Ishikawa (cell line): ENCODE results near the gene IGFL1.

Source experiments
- CEBPB ChIP-seq: IDR thresholded peaks from 2 replicates; pipeline ENCODE4 v1.6.1; 2012
- CREB1 ChIP-seq: IDR thresholded peaks from 2 replicates; pipeline ENCODE4 v1.6.1; 2012; ENCODE audit warnings: low read depth
- EGR1 ChIP-seq: IDR thresholded peaks from 2 replicates; pipeline ENCODE4 v1.6.1; 2012
- EP300 ChIP-seq: IDR thresholded peaks from 2 replicates; pipeline ENCODE4 v1.6.1; 2012; ENCODE audit warnings: borderline replicate concordance
- FOXM1 ChIP-seq: IDR thresholded peaks from 2 replicates; pipeline ENCODE4 v1.6.1; 2012; ENCODE audit warnings: low read depth, borderline replicate concordance
- NFIC ChIP-seq: IDR thresholded peaks from 2 replicates; pipeline ENCODE4 v1.6.1; 2012
- RAD21 ChIP-seq: IDR thresholded peaks from 2 replicates; pipeline ENCODE4 v1.6.1; 2012; ENCODE audit warnings: low read depth
- TAF1 ChIP-seq: IDR thresholded peaks from 2 replicates; pipeline ENCODE4 v1.6.1; 2012; ENCODE audit warnings: low read depth, mild to moderate bottlenecking
- TCF12 ChIP-seq: IDR thresholded peaks from 2 replicates; pipeline ENCODE4 v1.6.1; 2012; ENCODE audit warnings: low read depth
- TEAD4 ChIP-seq: IDR thresholded peaks from 2 replicates; pipeline ENCODE4 v1.6.1; 2012
- YY1 ChIP-seq: IDR thresholded peaks from 2 replicates; pipeline ENCODE4 v1.6.1; 2012; ENCODE audit warnings: low read depth
- ZBTB7A ChIP-seq: IDR thresholded peaks from 2 replicates; pipeline ENCODE4 v1.6.1; 2012; ENCODE audit warnings: low read depth
- TF ChIP-seq, protein P1 (sequence below): IDR thresholded peaks from 2 replicates; pipeline ENCODE4 v1.6.1; 2012; ENCODE audit warnings: low read depth, mild to moderate bottlenecking
- TF ChIP-seq, protein P2 (sequence below): IDR thresholded peaks from 2 replicates; pipeline ENCODE4 v1.6.1; 2012
- TF ChIP-seq, protein P3 (sequence below): IDR thresholded peaks from 2 replicates; pipeline ENCODE4 v1.6.1; 2012

IGFL1 gene

DNA sequence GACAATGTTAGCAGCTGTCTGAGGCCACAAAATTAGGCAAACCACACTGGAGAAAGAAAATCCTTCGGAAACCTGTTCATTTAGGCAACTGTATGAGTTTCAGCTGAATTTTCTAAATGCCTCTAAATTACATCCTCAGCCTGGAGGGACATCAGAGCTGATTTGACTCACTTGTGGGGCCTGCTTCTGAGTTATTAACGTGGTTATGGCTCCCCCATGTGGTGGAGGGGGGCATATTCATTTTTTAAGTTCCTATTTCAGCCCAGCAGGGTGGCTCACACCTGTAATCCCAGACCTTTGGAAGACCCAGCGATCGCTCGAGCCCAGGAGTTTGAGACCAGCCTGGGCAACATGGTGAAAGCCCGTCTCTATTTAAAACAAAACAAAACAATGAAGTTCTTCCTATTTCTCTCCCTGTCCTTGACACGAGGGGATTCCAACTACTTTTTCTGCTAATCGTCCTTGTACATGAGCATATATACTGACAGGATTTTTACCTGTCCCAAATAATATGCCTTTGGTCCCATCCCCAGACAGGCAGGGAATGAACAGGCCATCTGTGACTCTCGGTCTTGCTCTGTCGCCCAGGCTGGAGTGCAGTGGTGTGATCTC, 35.8 kb downstream of the IGFL1 start:
- TF ChIP-seq RAD21, result peak; percentile 97
- TF ChIP-seq CREB1, result no peak
- no peak for TF ChIP-seq YY1
- TF ChIP-seq, protein P1, sequence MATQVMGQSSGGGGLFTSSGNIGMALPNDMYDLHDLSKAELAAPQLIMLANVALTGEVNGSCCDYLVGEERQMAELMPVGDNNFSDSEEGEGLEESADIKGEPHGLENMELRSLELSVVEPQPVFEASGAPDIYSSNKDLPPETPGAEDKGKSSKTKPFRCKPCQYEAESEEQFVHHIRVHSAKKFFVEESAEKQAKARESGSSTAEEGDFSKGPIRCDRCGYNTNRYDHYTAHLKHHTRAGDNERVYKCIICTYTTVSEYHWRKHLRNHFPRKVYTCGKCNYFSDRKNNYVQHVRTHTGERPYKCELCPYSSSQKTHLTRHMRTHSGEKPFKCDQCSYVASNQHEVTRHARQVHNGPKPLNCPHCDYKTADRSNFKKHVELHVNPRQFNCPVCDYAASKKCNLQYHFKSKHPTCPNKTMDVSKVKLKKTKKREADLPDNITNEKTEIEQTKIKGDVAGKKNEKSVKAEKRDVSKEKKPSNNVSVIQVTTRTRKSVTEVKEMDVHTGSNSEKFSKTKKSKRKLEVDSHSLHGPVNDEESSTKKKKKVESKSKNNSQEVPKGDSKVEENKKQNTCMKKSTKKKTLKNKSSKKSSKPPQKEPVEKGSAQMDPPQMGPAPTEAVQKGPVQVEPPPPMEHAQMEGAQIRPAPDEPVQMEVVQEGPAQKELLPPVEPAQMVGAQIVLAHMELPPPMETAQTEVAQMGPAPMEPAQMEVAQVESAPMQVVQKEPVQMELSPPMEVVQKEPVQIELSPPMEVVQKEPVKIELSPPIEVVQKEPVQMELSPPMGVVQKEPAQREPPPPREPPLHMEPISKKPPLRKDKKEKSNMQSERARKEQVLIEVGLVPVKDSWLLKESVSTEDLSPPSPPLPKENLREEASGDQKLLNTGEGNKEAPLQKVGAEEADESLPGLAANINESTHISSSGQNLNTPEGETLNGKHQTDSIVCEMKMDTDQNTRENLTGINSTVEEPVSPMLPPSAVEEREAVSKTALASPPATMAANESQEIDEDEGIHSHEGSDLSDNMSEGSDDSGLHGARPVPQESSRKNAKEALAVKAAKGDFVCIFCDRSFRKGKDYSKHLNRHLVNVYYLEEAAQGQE, result no peak
- no peak for TF ChIP-seq TCF12

DNA sequence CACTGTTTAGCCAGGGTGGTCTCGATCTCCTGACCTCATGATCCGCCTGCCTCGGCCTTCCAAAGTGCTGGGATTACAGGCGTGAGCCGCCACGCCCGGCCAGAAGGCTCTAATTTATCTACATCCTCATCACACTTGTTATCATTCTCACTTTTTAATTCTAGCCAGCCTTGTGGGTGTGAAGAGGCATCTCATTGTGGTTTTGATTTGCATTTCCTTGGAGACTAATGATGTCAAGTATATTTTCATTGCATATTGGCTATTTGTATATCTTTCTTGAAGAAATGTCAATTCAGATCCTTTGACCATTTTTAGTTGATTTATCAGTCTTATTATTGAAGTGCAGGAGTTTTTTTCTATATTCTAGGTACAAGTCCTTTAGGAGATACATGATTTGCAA, 39.6 kb downstream of the IGFL1 start:
- no peak for TF ChIP-seq TCF12
- TF ChIP-seq CEBPB, result no peak

DNA sequence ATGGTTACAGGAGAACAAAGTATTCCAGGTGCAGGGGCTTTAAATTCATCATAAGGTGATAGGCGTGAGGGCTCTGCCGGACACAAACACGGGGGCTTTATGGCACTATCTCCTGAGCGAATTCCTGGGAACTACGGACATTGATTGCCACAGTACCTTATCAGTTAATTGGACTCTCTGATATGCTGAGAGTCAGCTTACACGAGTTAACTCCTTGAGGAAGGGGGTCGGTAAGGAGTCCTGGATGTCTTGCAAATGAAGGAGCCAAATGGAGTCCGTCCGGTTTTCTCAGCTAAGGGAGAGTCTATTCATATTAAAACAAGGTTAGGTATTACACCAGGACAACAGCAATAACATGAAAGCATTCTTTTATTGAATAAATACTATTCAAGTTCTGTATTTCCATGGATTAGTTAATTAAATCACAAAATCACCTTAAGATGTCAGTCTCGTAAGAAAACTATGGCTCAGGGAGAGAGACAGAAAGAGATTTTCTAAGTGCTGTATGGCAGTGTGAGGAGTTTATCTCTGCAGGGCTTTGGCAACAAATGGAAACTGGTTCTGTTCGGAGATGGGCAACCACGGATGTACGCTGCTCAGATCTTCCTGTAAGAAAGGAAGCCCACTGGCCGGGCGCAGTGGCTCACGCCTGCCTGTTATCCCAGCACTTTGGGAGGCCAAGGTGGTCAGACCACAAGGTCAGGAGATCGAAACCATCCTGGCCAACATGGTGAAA, 41.1 kb downstream of the IGFL1 start:
- TF ChIP-seq YY1 (no peak), TEAD4 (no peak), CREB1 (no peak), FOXM1 (no peak), NFIC (no peak), EP300 (no peak), TCF12 (no peak)
- TF ChIP-seq, protein P2, sequence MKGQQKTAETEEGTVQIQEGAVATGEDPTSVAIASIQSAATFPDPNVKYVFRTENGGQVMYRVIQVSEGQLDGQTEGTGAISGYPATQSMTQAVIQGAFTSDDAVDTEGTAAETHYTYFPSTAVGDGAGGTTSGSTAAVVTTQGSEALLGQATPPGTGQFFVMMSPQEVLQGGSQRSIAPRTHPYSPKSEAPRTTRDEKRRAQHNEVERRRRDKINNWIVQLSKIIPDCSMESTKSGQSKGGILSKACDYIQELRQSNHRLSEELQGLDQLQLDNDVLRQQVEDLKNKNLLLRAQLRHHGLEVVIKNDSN, result no peak
- TF ChIP-seq, protein P1, result no peak

DNA sequence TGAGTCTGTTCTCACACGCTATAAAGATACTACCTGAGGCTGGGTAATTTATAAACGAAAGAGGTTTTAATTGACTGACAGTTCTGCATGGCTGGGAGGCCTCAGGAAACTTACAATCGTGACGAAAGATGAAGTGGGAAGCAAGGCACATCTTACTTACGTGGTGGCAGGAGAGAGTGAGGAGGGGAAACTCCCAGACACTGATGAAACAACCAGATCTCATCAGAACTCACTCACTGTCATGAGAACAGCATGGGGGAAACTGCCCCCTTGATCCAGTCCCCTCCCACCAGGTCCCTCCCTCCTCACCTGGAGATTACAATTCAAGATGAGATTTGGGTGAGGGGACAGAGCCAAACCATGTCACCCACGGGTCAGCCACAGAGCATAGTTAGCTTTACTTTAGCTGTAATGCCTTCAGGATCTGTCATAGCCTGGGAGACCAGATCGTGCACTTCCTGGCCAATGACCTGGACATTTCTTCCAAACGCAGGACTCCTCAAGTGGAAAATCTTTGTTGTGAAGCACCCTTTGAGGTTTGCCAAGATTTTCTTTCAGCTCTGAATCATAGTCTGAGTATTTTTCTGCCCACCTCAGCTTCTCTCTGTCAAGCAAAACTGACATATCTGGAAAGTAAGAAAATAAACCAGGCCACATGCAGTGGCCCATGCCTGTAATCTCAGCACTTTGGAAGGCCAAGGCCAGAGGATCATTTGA, 42.1 kb downstream of the IGFL1 start:
- no peak for TF ChIP-seq CEBPB
- TF ChIP-seq FOXM1, result peak; percentile 89
- TF ChIP-seq, protein P3, sequence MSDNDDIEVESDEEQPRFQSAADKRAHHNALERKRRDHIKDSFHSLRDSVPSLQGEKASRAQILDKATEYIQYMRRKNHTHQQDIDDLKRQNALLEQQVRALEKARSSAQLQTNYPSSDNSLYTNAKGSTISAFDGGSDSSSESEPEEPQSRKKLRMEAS, result peak; percentile 73
- no peak for TF ChIP-seq CREB1
- peak; percentile 81 for TF ChIP-seq TEAD4
- peak; percentile 31; the same call in 1 of the 2 replicates for TF ChIP-seq ZBTB7A
- TF ChIP-seq, protein P2, result no peak
- peak; percentile 96 for TF ChIP-seq TCF12
- TF ChIP-seq RAD21, result no peak
- TF ChIP-seq NFIC, result peak; percentile 92
- peak; percentile 97 for TF ChIP-seq EP300

DNA sequence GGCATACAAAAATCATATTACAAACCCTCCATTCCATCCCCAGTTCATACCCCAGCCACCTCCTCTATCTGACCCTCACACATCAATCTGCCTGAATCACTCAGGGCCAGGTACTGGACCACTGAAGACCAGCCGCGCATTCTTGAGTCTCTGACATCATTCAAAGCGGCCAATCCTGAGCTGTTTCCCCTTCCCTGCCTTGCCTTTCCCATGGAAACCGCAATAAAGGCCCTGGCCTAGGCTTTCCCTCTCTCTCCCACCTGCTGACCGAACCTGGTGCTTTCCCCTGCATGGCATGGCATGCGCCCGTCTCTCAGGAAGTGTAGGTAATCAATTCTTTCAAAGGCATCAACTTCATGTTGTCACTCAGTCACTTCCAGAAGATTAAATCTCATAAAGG, 49.6 kb downstream of the IGFL1 start:
- TF ChIP-seq RAD21, result no peak
- TF ChIP-seq YY1, result no peak
- no peak for TF ChIP-seq EP300
- no peak for TF ChIP-seq NFIC
- no peak for TF ChIP-seq TCF12
- no peak for TF ChIP-seq TEAD4
- no peak for TF ChIP-seq TAF1
- no peak for TF ChIP-seq FOXM1
- TF ChIP-seq CREB1, result no peak
- TF ChIP-seq, protein P3, result no peak
- TF ChIP-seq, protein P2, result no peak
- TF ChIP-seq, protein P1, result no peak
- TF ChIP-seq EGR1, result no peak
- TF ChIP-seq CEBPB, result no peak
- TF ChIP-seq ZBTB7A, result no peak
